A549 treated with AZD9567 at 1 μM for 4 hours (cell line): ENCODE data around the gene RNU2-63P. TPM values are rescaled to one million over a fixed set of nuclear protein-coding genes. Genes with fewer than 3 reads are reported as not detected.

Experiments
- total RNA-seq: library from RNA; stranded (reverse); fragments of 200-300 nt; extraction: Qiagen RNA extraction; gene quantifications from 5 replicates; pipeline ENCODE4 v1.2.3, GENCODE V29; 2022; ENCODE audit not compliant: insufficient read depth

Gene RNU2-63P
- not detected in 5 replicates for total RNA-seq

GRCh38 chr2:88016086-88016959 is at the start of gene RNU2-63P:
RNU2-63P (minus strand) TSS chr2:88016547.

GRCh38 chr2:88055371-88056128 is 39.2 kb upstream of the RNU2-63P start, which contains the start of gene KRCC1:
KRCC1 (minus strand) TSS chr2:88055783; CDS start chr2:88028563, 27,220 bp downstream.

Other genes with a start within 250 kb of the RNU2-63P start
- gene RGPD2, start 190.8 kb downstream of the RNU2-63P start, total RNA-seq = 0.23 to 0.37 TPM in 2 of 5 replicates, not detected in the others
- 12.4 to 16.7 TPM (median 15.5 TPM) in 5 replicates for gene KRCC1, start 39.2 kb upstream of the RNU2-63P start, total RNA-seq
- not detected in 5 replicates for gene SMYD1, start 51.3 kb upstream of the RNU2-63P start, total RNA-seq
- not detected in 5 replicates for gene FABP1, start 111.5 kb upstream of the RNU2-63P start, total RNA-seq
- gene THNSL2, start 153.8 kb upstream of the RNU2-63P start, total RNA-seq = not detected in 5 replicates